Astrocyte (in vitro differentiated cells and primary cell): ENCODE data around the gene NINL. TPM values are rescaled to one million over a fixed set of nuclear protein-coding genes. Genes with fewer than 3 reads are reported as not detected.

Experiments
- DNase-seq: peaks from one replicate; pipeline ENCODE4 v3.0.0-alpha.2; 2010; ENCODE audit warnings: low read depth
- FAIRE-seq: peaks from 2 replicates; lab custom pipeline; 2011; peaks lifted over from hg19 to GRCh38; lab: Jason Lieb, UNC
- H2AFZ ChIP-seq: 2 replicates; pipeline ENCODE4 v1.6.0; 2012; ENCODE audit warnings: low read depth, low read length, inconsistent platforms
- H3K27ac ChIP-seq: 2 replicates; pipeline ENCODE4 v1.5.1; 2011; ENCODE audit warnings: low read depth, low read length, inconsistent platforms
- H3K27me3 ChIP-seq: 2 replicates; pipeline ENCODE4 v1.6.0; 2011; ENCODE audit warnings: low read length, inconsistent platforms; ENCODE audit not compliant: insufficient read depth
- H3K36me3 ChIP-seq: 2 replicates; pipeline ENCODE4 v1.5.1; 2011; ENCODE audit warnings: low read length, inconsistent platforms; ENCODE audit not compliant: insufficient read depth
- H3K4me1 ChIP-seq: 2 replicates; pipeline ENCODE4 v1.5.1; 2011; ENCODE audit warnings: low read length, inconsistent platforms; ENCODE audit not compliant: insufficient read depth
- H3K4me2 ChIP-seq: 2 replicates; pipeline ENCODE4 v1.6.0; 2012; ENCODE audit warnings: low read length, inconsistent platforms
- H3K4me3 ChIP-seq: 2 replicates; pipeline ENCODE4 v1.5.1; 2011; ENCODE audit warnings: low read depth, mild to moderate bottlenecking, low read length, inconsistent platforms; ENCODE audit not compliant: insufficient read depth
- H3K79me2 ChIP-seq: 2 replicates; pipeline ENCODE4 v1.6.0; 2012; ENCODE audit warnings: mild to moderate bottlenecking, low read length, inconsistent platforms; ENCODE audit not compliant: insufficient read depth
- H3K9ac ChIP-seq: 2 replicates; pipeline ENCODE4 v1.6.0; 2012; ENCODE audit warnings: mild to moderate bottlenecking, low read length, inconsistent platforms
- H3K9me3 ChIP-seq: 2 replicates; pipeline ENCODE4 v1.5.1; 2012; ENCODE audit warnings: low read depth, mild to moderate bottlenecking, low read length, inconsistent platforms; ENCODE audit not compliant: insufficient read depth
- H4K20me1 ChIP-seq: 2 replicates; pipeline ENCODE4 v1.6.0; 2012; ENCODE audit warnings: low read length, inconsistent platforms; ENCODE audit not compliant: insufficient read depth
- H3K27ac Mint-ChIP-seq: one replicate; pipeline ENCODE4 v1.8.0; 2021; ENCODE audit warnings: mild to moderate bottlenecking, mixed read lengths; ENCODE audit not compliant: unreplicated experiment
- H3K27me3 Mint-ChIP-seq: one replicate; pipeline ENCODE4 v1.8.0; 2021; ENCODE audit warnings: low read depth, mixed read lengths; ENCODE audit not compliant: unreplicated experiment
- H3K36me3 Mint-ChIP-seq: one replicate; pipeline ENCODE4 v1.8.0; 2021; ENCODE audit warnings: low read depth, mixed read lengths; ENCODE audit not compliant: unreplicated experiment
- H3K4me1 Mint-ChIP-seq: one replicate; pipeline ENCODE4 v1.8.0; 2021; ENCODE audit warnings: low read depth, mixed read lengths; ENCODE audit not compliant: unreplicated experiment
- H3K4me3 Mint-ChIP-seq: one replicate; pipeline ENCODE4 v1.8.0; 2021; ENCODE audit warnings: mild to moderate bottlenecking, moderate library complexity, mixed read lengths; ENCODE audit not compliant: unreplicated experiment
- H3K9me3 Mint-ChIP-seq: one replicate; pipeline ENCODE4 v1.8.0; 2021; ENCODE audit warnings: mild to moderate bottlenecking, mixed read lengths; ENCODE audit not compliant: unreplicated experiment
- EZH2 ChIP-seq: IDR thresholded peaks from 2 replicates; pipeline ENCODE4 v1.6.1; 2012; ENCODE audit warnings: mild to moderate bottlenecking, low read length, inconsistent platforms; ENCODE audit not compliant: insufficient read depth
- total RNA-seq: library from RNA; stranded (reverse); gene quantifications from 2 replicates; pipeline ENCODE4 v1.2.1, GENCODE V29; 2021
- TF ChIP-seq, protein P1 (sequence below): IDR thresholded peaks from 2 replicates; pipeline ENCODE4 v1.5.1; 2011; ENCODE audit warnings: low read depth, mild to moderate bottlenecking, inconsistent platforms, low read length, moderate library complexity; ENCODE audit not compliant: insufficient read depth

The NINL gene
- total RNA-seq, 1 donor from 2014 or later = 10.2 TPM

DNA sequence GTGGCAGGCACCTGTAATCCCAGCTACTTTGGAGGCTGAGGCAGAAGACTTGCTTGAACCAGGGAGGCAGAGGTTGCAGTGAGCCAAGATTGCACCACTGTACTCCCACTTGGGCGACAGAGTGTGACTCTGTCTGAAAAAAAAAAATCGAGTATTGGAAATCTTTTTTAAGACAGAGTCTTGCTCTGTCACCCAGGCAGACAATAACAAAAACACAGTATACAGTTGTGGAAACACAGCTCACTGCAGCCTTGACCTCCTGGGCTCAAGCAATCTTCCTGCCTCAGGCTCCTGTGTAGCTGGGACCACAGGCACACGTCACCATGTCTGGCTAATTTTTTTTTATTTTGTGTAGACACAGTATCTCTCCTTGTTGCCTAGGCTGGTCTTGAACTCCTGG is 23.4 kb upstream of the NINL start:
- no peak overlapping the region for H3K27ac Mint-ChIP-seq

DNA sequence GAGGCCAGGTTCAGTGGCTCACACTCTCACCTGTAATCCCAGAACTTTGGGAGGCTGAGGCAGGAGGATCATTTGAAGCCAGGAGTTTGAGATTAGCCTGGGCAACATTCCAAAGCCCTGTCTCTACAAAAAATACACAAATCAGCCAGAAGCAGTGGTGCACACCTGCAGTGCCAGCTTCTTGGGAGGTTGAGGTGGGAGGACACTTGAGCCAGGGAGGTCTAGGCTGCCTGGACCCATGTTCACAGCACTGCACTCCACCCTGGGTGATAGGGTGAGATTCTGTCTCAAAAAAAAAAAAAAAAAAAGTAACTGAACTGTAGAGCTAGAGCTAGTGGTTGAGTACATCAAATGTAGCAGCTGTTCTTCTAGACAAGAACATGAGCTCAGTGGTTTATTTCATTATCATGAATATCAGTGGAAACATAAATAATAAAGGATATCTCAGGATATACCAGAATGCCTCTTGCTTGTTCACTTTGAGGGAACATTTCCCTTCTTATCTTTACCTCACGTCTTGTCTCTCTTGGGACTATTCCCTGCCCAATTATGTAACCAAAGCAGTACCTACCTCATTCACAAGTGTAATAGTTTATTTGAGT is 20.9 kb upstream of the NINL start:
- Histone ChIP-seq H3K9me3 (no peaks in the 10 kb centered on the region), H3K27me3 (no peaks in the 10 kb centered on the region), H2AFZ (no peak overlapping the region), H3K9ac (no peak overlapping the region), H4K20me1 (peaks cover 7% of the 10 kb centered on the region), H3K79me2 (no peaks in the 10 kb centered on the region), H3K36me3 (no peaks in the 10 kb centered on the region), H3K4me1 (no peaks in the 10 kb centered on the region), H3K27ac (no peak overlapping the region), H3K4me2 (no peak overlapping the region), H3K4me3 (no peak overlapping the region)
- H3K9me3 Mint-ChIP-seq = no peaks in the 10 kb centered on the region
- DNase-seq (no peak), FAIRE-seq (no peak)
- no peaks in the 10 kb centered on the region for H3K36me3 Mint-ChIP-seq
- no peak overlapping the region for H3K4me3 Mint-ChIP-seq
- TF ChIP-seq, protein P1, sequence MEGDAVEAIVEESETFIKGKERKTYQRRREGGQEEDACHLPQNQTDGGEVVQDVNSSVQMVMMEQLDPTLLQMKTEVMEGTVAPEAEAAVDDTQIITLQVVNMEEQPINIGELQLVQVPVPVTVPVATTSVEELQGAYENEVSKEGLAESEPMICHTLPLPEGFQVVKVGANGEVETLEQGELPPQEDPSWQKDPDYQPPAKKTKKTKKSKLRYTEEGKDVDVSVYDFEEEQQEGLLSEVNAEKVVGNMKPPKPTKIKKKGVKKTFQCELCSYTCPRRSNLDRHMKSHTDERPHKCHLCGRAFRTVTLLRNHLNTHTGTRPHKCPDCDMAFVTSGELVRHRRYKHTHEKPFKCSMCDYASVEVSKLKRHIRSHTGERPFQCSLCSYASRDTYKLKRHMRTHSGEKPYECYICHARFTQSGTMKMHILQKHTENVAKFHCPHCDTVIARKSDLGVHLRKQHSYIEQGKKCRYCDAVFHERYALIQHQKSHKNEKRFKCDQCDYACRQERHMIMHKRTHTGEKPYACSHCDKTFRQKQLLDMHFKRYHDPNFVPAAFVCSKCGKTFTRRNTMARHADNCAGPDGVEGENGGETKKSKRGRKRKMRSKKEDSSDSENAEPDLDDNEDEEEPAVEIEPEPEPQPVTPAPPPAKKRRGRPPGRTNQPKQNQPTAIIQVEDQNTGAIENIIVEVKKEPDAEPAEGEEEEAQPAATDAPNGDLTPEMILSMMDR = no peak
- no peak for TF ChIP-seq EZH2
- H3K4me1 Mint-ChIP-seq = no peaks in the 10 kb centered on the region
- no peak overlapping the region for H3K27ac Mint-ChIP-seq
- peaks cover 9% of the 10 kb centered on the region for H3K27me3 Mint-ChIP-seq

More for the DNA sequence above, 23.4 kb upstream of the NINL start:
- no peaks in the 10 kb centered on the region for H3K4me1 ChIP-seq
- no peaks in the 10 kb centered on the region for H3K9me3 Mint-ChIP-seq
- H3K4me1 Mint-ChIP-seq = no peaks in the 10 kb centered on the region
- H3K4me2 ChIP-seq = no peak overlapping the region
- H3K9ac ChIP-seq = no peak overlapping the region
- H2AFZ ChIP-seq = no peak overlapping the region
- no peaks in the 10 kb centered on the region for H3K27me3 Mint-ChIP-seq
- FAIRE-seq (no peak), DNase-seq (no peak)
- H3K4me3 ChIP-seq = no peak overlapping the region
- TF ChIP-seq, protein P1 = no peak
- TF ChIP-seq EZH2 = no peak
- peaks cover 2% of the 10 kb centered on the region for H3K36me3 Mint-ChIP-seq
- H3K79me2 ChIP-seq = peaks cover 2% of the 10 kb centered on the region
- H3K9me3 ChIP-seq = no peaks in the 10 kb centered on the region
- no peaks in the 10 kb centered on the region for H3K36me3 ChIP-seq
- no peaks in the 10 kb centered on the region for H3K27me3 ChIP-seq
- H3K27ac ChIP-seq = no peak overlapping the region
- no peak overlapping the region for H3K4me3 Mint-ChIP-seq
- peaks cover 21% of the 10 kb centered on the region for H4K20me1 ChIP-seq

DNA sequence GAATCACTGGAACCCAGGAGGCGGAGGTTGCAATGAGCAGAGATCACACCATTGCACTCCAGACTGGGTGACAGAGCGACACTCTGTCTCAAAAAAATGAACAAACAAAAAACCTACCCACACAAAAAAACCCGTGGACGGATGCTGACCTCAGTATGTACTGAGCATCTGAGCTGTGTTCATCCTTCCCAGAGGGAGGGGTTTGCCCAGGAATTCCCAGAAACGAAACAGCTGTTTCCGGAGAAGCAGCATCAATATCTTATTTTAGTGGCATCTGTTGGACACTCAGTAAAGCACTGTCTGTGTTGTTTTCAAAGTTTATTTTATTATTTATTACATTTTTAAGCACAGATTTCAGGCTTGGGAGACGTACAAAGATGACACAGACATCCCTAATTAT is 19.8 kb upstream of the NINL start:
- DNase-seq (no peak), FAIRE-seq (no peak)
- no peak overlapping the region for H3K27ac Mint-ChIP-seq
- no peak overlapping the region for H3K4me3 ChIP-seq
- no peak overlapping the region for H3K27ac ChIP-seq
- no peak overlapping the region for H3K9ac ChIP-seq
- peaks cover 12% of the 10 kb centered on the region for H3K27me3 Mint-ChIP-seq
- H3K4me2 ChIP-seq = no peak overlapping the region
- H3K4me1 ChIP-seq = peaks cover 2% of the 10 kb centered on the region
- no peaks in the 10 kb centered on the region for H3K27me3 ChIP-seq
- no peaks in the 10 kb centered on the region for H3K36me3 ChIP-seq
- no peak overlapping the region for H3K4me3 Mint-ChIP-seq
- no peaks in the 10 kb centered on the region for H3K4me1 Mint-ChIP-seq
- no peaks in the 10 kb centered on the region for H3K36me3 Mint-ChIP-seq
- TF ChIP-seq EZH2 = no peak
- TF ChIP-seq, protein P1 = no peak
- no peaks in the 10 kb centered on the region for H3K79me2 ChIP-seq
- no peaks in the 10 kb centered on the region for H3K9me3 Mint-ChIP-seq
- H4K20me1 ChIP-seq = peaks cover 7% of the 10 kb centered on the region
- H2AFZ ChIP-seq = no peak overlapping the region
- no peaks in the 10 kb centered on the region for H3K9me3 ChIP-seq
